CD4-positive, alpha-beta T cell treated with Interferon gamma for 1 hour (primary cell): ENCODE data around the gene SMPDL3B.
"Not testable (repeated sequence)": the region's sequence is repeated elsewhere in the genome, so short reads cannot be mapped to it uniquely, and the experiment has no call there.

ENCODE experiments used
- DNase-seq: peaks from one replicate; pipeline ENCODE4 v3.0.0-alpha.2; 2020

SMPDL3B gene

GRCh38 chr1:27973771-27974416 is 39.1 kb downstream of the SMPDL3B start:
- DNase-seq, result no peak

DNA sequence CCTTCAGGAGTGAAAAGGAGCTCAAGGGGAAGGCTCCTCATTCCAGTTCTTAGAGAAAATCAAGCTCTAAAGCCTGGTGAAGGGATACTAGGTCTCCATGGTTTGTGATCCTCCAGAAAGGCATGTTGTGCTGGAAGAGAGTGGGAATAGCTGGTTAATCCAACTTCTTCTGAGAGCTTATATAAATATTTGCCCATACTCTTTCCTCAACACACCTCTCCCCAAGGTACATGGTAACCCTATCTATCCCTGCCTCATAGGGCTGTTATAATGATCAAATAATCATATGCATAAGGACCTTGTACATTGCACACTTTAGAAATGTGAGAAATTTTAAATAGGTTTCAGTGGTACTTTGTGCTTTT is 39.6 kb downstream of the SMPDL3B start:
- no peak for DNase-seq

- DNase-seq, result no peak
Observed at GRCh38 chr1:27979151-27979858, 44.5 kb downstream of the SMPDL3B start.

DNA sequence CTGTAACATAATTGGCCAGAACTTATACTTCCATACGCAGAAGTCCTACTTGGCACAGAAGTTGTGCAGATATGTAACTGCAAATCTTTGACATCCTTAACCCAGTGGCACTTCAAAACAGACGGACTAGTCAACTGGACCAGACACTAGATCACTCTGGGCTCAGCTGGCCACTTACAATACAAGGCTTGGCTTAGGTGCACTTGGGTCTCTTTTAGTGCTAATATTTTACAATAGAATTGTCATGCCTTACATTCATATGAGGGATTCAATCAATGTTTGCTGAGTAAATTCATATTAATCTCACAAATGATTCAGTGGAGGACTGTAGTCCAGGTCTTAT is 45.0 kb downstream of the SMPDL3B start:
- DNase-seq, result no peak

DNA sequence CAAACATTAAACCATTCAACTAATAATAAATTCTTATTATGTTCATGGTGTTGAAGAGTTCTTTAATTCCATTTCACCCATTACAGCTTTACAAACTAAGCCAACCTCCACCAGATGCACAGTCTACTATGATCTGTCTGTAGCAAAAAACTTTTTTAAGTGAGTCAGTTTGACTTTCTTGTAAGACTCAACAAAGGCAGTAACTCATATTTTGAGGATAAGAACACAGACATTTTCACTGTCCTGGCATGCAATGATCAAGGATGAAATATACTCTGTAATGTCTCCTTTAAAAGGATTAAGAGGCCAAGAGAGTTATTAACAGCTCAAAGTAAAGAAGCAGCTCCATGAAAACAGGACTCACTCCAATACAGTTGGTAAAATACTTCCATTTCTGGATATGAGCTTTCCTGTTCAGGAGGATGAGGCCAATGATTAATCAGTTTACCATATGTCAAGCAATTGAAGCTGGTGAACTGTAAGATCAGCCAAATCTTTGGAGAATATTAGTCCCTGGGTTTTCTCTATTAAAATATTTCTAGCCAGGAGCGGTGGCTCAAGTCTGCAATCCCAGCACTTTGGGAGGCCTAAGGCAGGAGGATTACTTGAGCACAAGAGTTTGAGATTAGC is 45.5 kb downstream of the SMPDL3B start:
- DNase-seq, result no peak

DNA sequence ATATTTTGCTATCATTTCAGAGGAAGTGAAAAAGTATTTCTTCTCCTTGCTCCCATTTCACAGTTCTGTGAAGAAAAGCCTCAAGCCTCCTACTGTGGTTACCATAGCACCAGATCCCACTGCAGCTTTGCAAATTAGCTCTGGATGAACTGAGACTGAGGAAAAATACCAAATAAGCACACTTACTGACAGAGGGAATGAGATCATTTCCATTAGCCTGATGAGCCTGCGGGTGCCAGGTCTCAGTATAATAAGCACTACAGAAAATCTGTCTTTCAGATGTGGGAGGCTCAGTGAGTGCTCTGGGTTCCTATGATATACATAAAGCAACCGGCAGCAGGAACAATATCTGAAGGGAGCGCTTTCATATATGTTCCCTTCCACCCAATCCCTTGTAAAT is 46.3 kb downstream of the SMPDL3B start:
- DNase-seq, result no peak

DNA sequence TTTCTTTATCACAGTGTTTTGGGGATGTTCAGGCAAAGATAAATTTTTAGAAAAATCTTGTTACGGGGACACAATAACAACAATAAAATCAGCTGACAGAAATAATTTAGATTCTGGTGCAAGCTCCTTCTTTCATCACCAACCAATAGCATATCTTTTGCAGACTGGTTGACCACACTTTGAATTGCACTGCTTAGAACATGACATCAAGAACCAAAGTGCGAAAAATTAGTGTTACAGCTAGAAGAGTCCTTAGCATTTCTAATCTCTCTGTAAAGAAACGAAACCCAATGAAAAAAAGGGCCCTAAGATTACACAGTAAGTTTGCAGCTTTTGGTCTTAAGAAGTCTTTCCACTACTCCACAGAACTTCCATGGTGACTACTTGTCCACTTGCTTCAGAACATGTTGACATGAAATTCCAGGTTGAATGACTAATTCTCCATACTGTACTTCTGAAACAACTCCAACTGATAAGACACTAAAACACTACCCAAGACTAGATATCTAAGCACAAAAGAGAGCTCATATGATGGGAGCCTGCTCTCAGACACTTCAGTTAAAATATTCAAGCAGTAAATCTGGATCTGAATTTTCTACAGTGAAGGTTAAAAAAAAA is 56.2 kb downstream of the SMPDL3B start:
- no peak for DNase-seq

- DNase-seq, result peak; percentile 49
Observed at GRCh38 chr1:27992276-27992675, 57.5 kb downstream of the SMPDL3B start.

DNA sequence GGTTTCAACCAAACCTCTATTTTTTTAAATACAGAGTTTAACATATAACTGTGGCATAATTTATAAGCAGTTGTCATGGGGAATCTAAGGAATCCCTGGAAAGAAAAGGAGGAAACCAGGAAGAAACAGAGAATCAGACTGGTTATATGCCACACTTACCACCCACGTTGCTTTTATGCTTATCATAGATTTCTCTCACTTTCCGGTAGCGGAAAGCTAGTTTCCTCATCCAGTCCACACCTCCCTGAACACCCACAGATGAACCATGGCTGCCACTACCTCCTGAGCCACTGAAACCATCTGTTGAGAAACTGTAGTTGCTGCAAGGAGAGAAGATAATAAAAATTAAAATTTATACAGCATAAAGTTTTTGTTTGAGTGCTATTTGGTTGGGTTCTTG is 58.4 kb downstream of the SMPDL3B start:
- DNase-seq, result no peak

GRCh38 chr1:27994060-27994459 is 59.3 kb downstream of the SMPDL3B start:
- DNase-seq, result no peak

GRCh38 chr1:27994526-27994925 is 59.7 kb downstream of the SMPDL3B start:
- not testable (repeated sequence) for DNase-seq

DNA sequence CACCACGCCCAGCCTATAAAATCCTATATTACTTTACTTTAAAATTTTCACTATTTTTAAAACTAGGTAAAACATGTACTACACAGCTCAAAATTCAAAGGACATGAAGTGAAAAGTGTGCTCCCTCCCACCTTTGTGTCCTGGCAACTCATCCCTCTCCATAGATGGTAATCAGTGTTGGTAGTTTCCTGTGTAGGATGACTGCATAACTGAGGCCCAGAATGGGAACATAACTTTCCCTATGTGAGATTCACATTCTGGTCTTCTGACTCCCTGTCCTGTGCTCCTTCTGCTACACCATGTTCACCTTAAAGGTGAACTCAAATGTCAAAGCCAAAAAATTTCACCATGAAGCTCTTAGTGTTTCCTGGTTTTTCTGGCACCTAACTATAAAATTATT is 64.3 kb downstream of the SMPDL3B start:
- DNase-seq, result no peak

GRCh38 chr1:28002600-28002999 is 67.8 kb downstream of the SMPDL3B start:
- DNase-seq, result no peak

DNA sequence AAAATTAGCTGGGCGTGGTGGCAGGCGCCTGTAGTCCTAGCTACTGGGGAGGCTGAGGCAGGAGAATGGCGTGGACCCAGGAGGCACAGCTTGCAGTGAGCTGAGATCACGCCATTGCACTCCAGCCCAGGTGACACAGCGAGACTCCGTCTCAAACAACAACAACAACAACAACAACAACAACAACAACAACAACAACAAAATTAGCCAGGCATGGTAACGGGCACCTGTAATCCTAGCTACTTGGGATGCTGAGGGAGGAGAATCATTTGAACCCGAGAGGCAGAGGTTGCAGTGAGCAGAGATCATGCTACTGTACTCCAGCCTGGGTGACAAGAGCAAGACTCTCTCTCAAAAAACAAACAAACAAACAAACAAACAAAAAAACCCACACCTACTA is 68.3 kb downstream of the SMPDL3B start:
- not testable (repeated sequence) for DNase-seq
